Measurements from ENCODE around the gene RBKS. TPM values are rescaled to one million over a fixed set of nuclear protein-coding genes. Genes with fewer than 3 reads are reported as not detected.

The RBKS gene
- polyA plus RNA-seq, 6 donors from 2014 or later = 2.2 to 5.3 (median 3.5) TPM

- Mint-ChIP-seq H3K27me3 (peaks cover 5 to 36% (median 34%) of the 10 kb centered on the region in 3 donors), H3K9me3 (peaks cover 0 to 21% (median 3%) of the 10 kb centered on the region in 7 donors), H3K27ac (no peak overlapping the region), H3K36me3 (peaks cover 0 to 4% of the 10 kb centered on the region in 2 donors), H3K4me3 (peak overlapping the region in 3 of 8 donors; percentile 17 to 76 (median 40)), H3K4me1 (peaks cover 0 to 11% (median 4%) of the 10 kb centered on the region in 3 donors)
- ATAC-seq (ENCODE audit: low read depth in 2 of 2) (no peak), DNase-seq (no peak)
Measured at GRCh38 chr2:27734305-27734704, 155.9 kb downstream of the RBKS start.

Other genes with a start within 250 kb of the RBKS start
- 10 to 100 TPM; 12.9 to 18.2 (median 15.2) TPM for gene SUPT7L, start 226.8 kb downstream of the RBKS start, polyA plus RNA-seq (ENCODE audit: low read depth in 6 of 6)
- 10 to 100 TPM; 14.0 to 25.9 (median 24.1) TPM for gene SLC4A1AP, start 226.5 kb downstream of the RBKS start, polyA plus RNA-seq (ENCODE audit: low read depth in 6 of 6)
- gene MRPL33, start 118.7 kb downstream of the RBKS start, polyA plus RNA-seq (ENCODE audit: low read depth in 6 of 6) = 100 to 1,000 TPM; 165 to 215 (median 182) TPM
- 10 to 100 TPM; 50.3 to 58.3 (median 55.6) TPM for gene BABAM2, start 342 bp upstream of the RBKS start, polyA plus RNA-seq (ENCODE audit: low read depth in 6 of 6)